RPMI8226 (cell line): Measurements from ENCODE around the gene ASTN2.

ENCODE experiments used
- DNase-seq: peaks from one replicate; pipeline ENCODE4 v3.0.0-alpha.2; 2015

The ASTN2 gene

DNA sequence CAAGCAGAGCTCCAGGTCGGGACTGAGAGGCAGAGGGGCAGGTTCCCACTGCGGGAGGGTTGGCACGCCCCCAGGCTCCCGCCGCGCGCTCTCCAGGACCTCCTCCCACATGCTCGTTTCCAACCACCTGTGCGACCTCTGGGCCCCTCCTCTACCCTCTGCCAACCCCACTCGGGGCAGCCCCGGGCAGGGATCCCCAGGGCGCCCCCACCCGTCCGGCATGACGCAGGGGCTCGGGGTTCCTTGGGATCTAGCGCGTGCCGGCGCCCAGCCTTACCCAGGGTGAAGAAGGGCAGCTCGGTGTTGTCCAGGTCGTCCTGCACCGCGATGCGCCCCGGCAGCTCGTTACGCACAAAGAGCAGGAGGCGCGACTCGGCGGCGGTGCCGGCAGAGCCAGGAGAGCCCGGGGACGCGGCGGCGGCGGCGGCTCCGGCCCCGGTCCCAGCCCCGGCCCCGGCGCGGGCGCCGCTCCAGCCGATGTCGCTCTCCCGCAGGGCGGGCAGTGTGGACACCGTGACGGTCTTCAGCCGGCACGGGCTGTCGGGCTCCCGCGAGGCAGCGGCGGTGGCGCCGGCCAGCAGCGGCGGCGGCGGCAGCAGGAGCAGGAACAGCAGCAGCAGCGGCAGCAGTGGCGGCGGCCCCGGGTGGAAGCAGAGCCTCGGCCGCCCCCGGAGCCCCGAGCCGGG is 494 bp downstream of the ASTN2 start:
- no peak for DNase-seq

DNA sequence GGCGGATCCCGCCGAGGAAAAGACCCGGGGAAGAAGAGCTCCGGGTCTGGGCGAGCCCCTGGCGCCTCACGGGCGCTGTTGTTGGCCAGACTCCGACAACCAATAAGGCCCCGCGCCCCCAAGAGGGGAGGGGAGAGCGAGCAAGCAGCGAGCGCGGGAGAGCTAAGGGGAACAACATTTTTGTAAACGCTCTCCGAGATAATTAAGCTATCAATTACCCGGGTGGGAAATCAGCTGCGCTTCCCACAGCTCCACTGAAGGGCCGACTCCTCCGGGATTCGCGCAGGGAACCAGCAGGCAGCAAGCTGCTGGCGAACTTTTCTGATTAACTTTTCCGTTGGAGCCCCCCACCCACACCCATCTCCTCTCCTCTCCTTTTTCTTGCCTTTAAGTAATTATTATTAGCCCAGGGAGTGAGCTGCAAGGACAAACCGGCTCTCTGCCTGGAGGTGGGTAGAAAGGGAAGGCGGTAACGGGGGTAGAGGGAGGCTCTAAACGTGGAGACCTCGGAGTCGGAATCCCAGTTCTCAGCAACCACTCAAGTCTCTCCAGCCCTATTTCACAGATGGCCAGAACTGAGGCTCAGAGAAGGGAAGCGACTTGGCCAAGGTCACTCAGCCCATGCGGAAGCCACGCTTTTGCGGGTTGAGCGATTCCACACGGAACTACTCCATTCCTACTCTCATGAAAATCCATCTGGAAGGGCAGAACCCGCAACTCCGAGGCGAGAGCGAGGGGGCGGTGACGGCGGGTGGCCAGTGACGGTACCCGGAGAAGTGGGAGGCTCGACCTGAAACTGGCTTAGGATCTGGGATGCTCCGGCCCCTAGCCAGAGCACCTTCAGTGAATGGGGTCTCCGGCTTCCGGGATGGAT is 1.3 kb downstream of the ASTN2 start:
- no peak for DNase-seq

DNA sequence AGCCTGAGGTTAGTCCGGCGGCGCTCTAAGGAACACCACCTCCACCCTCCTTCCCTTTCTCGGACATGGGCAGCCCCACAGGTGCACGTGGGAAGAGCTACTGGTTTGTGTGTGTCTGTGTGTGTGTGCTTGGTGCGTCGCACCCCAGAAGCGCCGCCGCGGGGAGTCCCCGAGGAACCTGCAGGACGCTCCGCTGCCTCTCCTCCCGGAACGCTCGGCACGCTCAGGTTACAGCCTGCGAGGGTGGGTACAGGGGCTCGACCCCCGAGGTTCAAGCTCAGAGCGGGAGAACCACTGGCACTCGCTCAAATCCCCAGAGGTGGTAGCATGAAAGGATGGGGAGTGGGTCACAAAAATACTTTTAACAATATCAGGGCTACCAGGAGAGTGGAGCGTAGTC is 2.0 kb downstream of the ASTN2 start:
- no peak for DNase-seq

DNA sequence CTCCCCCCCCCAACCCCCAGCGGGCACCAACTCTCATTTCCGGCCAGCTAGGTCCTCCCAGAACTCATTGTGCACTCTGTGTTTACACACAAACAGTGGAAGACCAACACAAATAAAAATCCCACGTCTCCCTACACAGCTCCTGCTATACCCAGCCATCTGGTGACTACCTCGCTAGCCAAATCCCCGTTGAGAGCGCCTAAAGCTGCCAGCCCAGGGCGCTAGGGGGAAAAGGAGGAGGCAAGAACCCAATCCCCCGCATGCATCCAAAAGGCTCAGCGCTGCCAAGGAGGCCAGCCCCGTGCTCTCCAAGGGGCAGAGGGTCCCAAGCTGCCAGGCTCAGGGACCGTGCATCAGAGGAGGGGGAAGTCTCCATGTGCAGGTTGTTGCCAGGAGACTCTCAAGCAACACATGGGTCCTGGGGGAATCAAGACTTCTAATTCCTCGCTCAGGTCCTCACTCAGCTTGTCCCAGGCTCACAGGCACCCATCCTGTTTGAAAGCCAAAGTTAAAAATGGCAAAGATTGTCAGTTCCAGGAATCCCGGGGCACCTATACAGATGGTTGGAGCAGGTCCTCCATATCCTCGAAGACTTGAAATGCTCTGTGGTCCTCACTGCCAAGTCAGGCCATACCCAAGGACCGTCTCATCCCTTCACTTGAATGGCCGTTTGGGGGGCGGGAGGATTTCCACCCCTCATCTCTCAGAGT is 2.7 kb downstream of the ASTN2 start:
- no peak for DNase-seq

DNA sequence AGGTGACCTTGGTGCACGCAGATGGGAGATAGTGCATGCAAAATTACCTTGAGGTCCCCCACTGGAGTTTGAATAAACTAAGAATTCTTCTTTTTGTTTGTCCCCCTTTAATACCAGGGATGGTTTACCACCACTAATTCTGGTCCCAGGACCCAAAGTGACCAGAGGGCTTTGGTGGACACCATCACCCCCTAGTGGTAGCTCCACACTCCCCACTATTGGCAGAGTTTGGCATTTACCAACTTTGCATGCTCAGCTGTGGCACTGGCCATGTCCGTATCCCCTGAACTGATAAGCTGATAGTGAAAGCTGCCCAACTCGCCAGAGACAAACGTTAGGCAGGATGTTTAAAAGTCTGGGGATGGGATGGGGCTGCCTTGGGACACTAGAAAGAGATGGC is 3.3 kb downstream of the ASTN2 start:
- peak; percentile 38 for DNase-seq

DNA sequence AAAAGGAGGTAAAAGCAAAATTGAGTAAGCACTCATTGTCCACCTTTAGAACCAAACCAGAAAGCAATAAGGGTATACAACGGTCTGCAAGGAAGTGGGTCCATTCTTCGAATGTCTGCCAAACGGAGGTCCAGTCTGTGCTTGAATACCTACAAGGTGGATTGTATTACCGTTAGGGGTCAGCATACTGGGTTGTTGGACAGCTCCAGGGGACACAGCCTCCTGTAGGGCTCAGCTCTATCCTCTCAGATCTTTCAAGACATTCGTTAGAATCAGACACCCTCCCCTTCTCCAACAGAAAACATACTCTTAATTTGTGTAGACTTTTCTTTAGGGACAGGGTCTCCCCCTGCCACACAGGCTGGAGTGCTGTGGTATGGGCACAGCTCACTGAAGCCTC is 5.5 kb downstream of the ASTN2 start:
- no peak for DNase-seq

DNA sequence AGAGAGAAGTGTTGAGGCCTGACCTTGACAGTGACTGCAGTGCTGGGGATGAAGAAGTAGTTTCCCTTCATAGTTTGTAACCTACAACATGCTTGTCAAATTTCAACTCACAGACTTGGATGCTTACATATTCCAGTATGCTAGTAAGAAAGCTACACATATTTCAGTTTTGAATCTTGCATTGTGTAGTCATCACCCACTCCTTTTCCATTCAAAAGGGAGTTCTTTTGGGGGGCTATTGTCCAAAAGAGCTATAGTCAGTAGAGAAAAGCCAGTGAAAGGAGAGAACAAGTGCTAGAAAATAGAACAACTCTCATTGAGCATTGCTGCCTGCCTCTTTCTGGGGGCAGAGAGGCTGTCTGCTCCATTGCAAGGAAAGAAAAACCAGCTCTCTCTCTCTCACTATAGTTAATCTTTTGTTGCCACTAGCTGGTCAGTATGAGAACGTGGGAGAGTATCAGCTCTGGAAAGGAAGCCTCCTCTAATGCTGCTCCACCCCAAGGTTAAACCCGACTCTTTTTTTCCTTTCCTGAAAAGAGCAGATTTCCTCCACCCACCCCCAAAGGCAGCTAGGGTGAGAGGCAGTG is 7.3 kb downstream of the ASTN2 start:
- DNase-seq, result no peak

DNA sequence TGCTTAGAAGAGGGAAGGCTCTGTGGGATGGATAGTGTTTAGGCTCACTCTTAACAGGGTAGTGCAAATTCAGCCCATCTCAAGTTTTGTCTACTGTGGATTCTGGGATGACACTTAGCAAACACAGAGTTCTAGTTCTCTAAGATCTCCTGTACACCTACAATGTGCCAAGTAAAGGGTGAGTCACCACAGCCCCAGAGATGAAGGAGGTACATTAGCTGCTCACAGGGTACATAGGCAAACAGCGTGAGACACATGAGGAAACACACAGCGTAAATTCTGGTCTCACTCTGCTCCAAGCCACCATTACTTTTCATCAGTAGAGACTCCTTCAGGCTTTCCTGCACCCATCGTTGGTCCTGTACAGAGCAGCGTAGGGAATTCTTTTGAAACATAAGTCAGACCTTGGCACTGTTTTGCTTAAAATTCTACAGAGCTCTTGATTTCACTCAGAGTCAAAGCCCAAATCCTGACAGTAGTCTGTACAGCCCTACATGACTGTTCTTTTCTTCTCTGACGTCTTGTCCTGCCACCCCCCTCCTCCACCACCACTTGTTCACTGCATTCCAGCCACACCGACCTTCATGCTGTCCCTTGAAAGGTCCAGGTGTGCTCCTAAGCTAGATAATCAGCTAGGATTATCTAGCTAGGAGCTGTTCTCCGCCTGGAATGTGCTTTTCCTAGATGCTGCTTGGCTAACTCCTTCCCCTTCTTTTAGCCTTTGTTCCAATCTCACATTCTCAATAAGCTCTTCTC is 8.7 kb downstream of the ASTN2 start:
- DNase-seq, result no peak

DNA sequence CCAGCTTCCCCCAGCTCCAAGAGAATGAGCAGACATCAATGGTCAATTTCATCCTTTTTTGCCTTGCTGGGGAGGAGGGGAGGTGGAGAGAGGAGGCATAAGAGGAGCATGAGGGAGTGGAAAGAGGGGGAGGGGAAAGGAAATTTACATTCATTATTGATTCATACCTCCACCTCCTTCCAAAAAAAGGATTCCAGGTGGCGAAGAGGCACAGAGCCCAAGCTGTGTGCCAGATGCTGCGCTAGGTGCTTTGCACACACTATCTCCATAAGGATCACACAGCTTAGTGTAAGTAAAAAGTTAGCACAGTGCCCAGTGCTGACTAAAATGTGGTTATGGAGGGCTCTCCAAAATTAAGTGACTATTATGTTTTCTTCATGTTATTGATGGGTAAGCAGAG is 11.0 kb downstream of the ASTN2 start:
- no peak for DNase-seq

DNA sequence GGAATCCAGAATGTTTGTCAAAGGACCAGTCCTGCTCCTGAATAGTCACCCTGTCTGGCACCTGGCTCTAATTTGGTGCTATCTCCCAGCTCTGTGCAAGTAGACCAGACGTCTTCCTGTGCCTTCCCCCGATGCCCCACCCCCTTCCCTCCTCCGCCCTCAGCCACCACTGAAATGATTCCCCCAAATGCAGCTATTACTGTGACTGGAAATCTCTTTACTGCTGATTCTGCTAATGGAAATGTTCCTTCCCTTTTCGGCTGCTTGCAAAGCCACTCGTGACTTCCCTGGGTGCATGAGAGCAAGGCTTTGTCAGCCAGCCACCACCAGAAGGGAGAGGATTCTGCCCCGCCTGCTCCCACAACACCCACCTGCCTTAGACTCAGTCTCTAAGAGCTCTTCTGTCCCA is 11.4 kb downstream of the ASTN2 start:
- no peak for DNase-seq

DNA sequence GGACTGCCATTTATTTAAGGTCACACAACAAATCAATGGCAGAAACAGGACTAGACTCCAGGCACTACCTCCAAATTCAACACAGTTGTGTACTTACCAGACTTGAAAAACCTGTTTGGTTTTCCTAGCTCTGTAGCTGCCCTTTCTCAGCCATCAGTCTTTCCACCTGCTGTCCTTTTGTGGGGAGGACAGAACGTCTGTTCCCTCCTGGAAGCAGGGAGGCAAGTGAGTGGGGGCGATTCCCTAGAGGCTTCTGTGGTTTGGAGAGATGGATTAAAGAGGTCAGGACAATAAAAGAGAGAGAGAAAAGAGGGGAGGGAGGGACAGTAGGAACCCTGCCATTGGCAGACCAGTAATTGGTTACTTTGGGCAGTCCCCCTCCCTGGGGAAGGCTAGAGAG is 14.7 kb downstream of the ASTN2 start:
- no peak for DNase-seq

DNA sequence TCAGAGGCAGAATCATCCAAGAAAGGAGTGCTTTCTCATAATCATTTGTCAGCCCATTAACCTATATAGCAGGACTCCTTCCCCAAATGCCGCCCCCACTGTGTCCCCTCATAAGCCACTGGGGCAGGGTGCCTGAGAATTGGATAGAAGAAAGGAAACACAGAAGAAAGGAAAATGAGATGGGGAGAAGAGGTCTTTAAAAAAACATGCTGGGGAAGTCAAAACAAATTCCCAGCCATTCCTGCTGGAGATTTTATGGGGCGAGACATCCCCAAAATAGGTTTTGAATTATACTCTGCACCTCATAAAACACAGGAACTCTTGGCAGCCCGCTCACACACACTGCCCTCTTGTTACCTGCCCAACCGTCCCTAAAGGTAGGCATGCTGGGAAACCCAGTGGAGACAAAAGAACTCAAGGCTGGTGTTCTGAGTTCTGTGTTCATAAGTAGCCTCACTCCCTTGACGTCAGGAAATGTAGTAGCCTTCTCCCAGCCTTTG is 19.7 kb downstream of the ASTN2 start:
- DNase-seq, result no peak

DNA sequence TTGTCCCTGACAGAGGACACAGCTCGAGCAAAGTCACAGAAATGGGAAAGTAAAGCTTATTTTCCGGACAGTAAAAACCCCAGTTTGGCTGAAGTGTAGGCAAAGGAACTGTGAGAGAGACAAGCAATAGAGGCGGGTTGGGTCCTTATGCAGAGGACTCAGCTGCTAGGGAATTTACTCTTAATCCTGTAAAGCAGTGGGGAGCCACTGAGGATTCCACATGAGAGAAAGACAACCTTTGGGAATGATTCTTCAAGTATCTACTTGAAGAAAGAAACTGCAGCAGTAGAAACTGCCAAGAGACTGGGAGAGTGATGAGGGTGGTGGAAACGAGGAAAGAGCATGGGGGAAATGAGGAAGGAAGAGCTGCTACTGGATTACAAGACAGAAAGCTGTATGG is 20.2 kb downstream of the ASTN2 start:
- no peak for DNase-seq

DNA sequence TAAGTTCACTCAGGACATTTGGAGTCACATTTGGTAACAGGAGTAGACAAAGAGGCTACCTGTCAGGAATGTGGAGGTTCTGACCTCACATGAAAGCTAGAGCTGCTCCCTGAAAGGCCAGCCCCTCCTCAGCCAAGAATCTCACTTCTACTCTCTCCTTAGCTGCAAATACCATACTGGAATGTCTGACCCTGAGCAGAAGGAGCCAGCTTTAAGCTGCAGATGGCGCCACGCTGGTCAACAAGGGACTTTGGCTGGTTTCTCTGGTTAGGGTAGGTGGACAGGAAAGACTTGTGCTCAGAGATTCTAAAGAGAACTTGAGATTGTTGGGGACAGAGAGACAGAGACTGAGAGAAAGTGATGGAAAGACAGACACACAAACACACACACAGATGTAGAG is 21.9 kb downstream of the ASTN2 start:
- no peak for DNase-seq

DNA sequence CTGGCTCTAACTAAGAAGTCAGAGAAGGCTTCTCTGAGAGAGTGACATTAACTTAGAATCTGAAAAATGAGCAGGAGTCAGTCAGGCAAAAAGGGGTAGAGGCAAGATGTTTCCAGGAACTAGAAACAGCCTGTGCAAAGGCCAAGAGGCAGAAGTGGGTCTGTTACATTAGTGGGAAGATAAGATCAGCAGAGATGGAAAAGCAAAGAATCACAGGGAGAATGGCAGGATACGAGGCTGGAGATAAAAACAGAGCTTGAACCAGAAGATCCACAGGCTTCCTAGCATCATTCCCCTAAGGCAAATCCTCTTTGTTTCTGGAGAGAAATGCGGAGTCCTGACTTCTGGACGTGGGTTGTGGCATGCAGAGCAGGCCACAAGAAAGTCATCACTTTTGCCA is 27.4 kb downstream of the ASTN2 start:
- no peak for DNase-seq

DNA sequence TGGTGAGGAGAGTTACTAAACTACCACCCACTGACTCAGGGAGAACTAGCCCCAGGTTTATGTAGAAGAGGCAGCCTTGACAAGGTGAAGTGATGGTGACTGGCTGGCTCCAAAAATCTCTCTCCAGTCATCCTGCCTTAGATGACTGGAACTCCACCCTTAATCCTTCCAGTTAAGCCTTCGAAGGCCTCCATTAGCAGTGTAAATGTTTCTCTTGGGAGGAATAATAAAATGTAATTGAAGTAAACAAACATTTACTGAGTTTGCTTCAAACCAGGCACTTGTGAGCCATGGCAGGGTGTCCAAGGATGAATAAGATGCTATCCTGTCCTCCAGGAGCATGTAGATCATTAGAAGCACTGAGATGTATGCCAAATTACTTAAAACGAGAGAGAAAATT is 35.5 kb downstream of the ASTN2 start:
- DNase-seq, result no peak

DNA sequence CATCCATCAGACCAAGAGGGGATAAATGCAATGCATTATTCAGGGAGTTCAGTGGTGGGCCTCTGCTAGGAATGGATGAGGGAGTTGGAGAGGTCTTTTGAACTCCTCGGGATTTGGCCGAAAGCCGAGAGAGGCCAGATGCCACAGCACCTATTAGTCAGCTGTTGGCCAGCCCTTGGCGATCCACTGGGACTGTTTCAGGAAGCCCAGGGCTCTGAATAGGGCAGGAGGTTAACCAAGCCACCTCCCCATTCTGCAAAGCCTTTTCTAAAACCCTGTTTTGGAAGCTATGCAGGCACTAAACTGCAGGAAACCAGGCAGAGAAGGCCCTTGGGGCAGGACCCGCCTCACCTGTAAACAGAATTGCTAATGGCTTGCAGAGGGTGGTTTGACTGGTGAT is 37.8 kb downstream of the ASTN2 start:
- no peak for DNase-seq

DNA sequence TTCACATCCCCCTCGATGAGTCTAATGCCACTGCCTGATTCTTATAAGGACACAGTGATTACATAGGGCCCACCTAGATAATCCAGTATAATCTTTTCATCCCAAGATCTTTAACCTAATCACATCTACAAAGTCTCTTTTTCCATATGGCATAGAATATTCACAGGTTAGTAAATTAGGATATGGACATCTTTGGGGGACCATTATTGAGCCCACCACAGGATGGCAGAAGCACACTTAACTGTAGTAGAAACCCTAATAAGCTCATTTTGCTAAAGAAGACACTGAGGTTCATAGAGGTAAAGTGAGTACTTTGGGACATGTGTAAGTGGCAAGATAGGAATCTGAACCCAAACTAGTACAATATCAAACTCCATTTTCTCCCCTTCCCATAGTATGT is 38.9 kb downstream of the ASTN2 start:
- no peak for DNase-seq

DNA sequence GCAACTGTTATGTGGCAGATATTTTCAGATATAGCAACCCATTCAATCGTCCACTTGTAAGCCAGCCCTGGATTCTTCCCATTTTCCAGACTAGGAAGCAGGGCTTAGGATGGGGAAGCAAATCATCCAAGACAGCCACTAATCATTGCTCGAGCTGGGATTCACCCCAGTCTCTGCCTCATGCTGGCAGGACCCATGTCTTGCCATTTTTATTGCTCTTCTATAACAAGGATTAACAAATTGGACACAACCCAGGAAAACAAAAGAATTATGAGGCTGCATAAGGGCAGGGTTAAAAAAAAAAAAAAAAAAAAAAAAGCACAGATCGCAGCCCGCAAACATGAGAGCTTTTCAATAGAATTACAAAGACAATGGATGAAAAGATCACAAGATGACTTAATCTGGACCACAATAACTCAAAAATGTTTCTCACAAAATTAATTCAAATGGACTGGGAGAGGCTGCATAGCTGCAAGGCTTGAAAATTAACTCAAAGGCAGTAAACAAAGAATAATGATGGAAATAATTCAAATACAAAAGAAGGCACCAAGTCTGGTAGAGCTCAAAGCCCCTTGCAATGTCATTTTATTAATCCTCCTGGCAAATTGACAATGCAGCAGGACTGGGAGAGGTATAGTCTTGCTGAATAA is 40.7 kb downstream of the ASTN2 start:
- no peak for DNase-seq

DNA sequence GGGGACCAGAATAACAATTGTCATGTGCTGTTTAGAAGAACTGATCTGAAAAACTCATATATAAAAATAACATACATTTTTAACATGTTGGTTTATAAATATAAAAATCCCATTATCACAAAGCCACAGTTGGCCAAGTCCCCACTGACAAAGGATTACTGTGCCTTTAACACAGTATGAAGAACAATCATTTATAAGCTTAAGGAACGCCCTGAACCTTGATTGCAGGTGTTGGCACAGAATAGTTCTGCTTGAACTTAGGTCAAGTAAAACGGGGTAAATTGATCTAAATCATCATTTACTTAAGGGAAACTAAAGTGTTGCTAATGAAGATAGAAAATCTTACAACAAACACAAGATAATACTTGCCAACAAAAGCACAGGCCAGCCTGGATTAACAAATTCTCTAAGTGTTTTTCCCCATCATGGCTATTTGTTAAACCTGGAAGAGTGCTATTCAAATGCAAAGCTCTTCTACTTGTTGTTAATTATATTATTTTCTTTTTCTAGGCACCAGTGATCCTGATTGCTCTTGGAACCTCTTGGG is 46.1 kb downstream of the ASTN2 start:
- no peak for DNase-seq

DNA sequence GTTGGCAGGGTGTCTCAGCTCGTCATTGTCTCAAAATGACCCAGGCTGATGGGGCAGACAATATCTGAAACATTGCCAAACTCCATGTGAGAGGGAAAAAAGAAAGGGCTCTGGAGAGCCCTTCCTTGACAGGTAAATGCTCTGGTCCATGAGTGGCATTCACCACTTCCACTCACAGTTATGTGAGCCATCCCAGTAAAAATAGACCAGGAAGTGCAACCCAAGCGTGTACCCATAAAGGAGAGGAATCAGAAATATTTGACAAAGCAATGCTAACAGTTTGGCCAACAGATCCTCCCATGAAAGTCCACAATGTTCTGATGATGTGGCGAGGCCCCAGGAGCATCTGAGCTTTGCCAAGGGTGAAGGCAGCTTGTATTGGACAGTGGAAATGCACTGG is 49.4 kb downstream of the ASTN2 start:
- no peak for DNase-seq

DNA sequence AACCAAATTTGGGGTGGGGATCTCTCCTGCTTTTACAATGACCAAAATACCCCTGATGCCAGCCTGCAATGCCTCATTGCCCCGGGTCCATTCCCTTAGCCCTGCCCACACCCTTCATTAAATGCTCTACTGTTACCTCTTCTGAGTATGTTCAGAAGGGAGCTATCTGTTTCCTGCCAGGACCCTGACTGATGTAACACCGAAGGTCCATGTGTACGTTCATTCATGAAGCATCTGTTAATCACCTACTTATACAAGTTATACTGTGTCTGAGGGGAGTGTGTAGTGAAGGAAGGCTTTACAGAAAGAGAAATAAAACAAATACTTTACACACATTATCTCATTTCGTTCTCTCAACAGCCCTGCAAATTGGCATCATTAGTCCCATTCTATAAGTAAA is 51.9 kb downstream of the ASTN2 start:
- DNase-seq, result no peak
